GM18517 (cell line): ENCODE measurements around the gene GDF9.
"Not testable (repeated sequence)": the region's sequence is repeated elsewhere in the genome, so short reads cannot be mapped to it uniquely, and the experiment has no call there.

ENCODE experiments used
- ATAC-seq: cut with Tn5 transposase; IDR thresholded peaks from one replicate; pipeline ENCODE4 v1.9.1; 2021; ENCODE audit warnings: mild to moderate bottlenecking, moderate library complexity; ENCODE audit not compliant: unreplicated experiment

Gene GDF9

DNA sequence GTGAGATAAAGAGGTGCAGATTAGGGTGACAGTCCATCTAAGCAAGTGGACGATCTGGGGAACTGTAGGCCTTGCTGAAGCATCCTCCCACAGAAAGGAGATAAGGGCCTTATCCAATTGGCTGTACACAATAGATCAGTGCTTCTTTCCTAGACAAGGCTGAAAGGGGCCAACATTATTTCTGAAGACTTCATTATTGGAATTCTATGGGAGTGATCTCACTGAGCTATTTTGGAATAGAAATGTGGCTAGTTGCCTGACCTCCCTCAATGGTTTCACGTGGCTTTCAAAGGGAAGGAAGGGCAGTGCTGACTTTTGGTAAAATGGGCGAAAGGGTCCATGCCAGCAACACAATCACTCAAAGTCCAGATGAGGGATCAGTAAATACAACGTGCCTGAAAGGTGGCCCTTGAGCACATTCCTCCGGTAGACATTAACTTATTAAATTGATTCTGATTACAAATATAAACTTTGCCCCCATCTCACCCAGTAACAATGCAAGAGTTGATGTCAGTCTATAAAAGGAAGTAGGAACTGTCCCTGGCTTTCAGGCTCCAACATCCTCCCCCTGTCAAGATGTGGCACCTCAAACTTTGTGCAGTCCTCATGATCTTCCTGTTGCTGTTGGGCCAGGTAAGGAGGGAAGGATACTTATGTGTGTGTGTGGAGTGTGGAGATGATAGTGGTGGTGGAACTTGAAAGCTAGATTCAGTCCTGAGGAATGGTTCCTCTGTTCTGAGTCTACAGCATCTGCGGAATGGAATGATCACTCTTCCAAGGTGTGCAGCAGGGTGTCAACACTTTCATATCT is 7.1 kb upstream of the GDF9 start, which contains the start of gene LEAP2:
Gene LEAP2, plus strand, starts transcription at position 550 of the 811 bp plus-strand sequence. Its CDS starts 27 bp downstream, at position 577.
- ATAC-seq: no peak

DNA sequence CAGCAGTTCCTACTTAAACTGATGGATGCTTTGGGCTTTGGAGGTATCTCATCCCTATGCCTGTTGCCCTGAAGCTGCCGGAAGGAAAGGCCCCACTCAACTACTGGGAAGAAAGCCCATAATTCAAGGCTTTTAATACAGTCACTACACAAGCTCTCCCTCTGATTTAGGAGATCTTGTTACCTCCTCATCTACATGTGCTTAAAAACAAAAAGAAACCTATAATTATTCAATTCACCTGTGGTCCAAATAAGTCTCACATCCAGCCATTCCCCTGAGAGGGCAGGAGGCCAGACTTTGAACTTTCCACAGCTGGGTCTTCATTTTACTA is 6.5 kb upstream of the GDF9 start:
- no peak for ATAC-seq

DNA sequence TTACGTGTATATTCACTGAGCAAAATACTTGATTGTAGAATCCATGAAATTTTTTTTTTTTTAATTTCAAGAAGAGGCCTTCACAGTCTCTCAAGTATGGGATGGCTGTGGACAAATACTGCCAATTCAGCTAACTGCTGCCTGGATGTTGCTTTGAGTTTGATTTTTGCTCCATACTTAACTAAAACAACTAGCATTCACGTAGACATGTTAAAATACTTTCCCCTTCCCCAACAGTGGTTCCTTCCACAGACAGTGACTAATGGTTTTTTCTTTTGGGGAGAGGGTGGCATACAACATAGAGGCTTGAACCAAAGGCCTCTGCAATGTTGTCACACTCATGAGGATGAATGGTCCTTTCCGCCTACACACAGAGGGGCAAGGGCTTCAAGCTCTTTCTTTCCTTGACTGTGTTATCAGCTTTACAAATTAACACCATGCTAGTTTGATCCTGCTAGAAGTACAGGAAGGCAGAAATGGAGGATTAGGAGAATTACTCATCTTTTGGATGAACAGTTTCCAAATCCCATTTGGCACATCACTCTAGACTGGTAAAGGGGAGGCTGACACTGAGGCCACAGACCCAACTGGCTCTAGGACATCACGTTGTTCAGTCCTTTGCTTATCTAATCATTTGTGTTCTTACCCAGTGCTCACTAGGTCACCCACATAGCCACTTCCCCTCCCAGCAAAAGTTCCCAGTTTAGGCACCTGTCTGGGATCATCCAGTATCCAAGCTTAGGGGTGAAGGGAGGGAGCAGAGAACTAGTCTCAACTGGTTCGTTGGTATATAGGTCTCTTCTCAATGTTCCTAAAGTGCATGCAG is 5.4 kb upstream of the GDF9 start:
- ATAC-seq: no peak

DNA sequence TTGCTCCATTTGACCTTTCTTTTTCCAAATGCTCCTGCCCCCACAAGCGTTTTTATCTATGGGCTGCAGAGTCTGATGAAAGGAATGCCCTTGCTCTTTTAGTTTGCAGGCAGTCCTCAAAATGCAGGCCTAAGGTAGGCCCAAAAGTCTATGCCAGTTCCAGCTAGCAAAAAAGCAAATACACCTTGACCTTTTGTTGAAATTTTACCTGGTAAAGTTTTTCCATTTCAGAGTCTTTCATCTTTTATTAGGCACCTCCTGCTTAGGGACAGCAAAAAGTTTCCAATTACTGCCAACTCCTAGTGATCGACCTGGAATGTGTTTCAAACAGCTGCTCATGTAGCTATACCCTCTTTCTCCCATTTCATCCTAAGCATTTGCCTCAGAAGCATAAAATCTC is 4.5 kb upstream of the GDF9 start:
- ATAC-seq: no peak

DNA sequence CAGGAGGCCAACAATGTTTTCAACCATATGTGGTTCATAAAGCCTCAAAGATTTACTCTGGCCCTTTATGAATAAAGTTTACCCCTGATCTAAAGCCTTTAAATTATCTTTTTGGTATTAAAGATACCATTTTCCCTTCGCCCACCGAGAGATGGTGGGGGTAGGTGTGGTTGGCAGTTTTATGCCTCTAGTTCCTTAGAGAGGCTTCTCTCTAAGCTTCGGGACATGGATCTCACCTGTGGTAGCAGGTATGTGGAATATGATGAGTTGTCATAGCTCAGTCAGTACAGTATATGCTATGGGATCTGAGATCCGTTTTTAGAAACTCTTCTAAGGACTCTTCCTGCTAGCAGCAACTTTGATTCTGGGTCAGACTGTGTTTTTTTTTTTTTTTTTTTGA is 2.5 kb upstream of the GDF9 start:
- no peak for ATAC-seq

DNA sequence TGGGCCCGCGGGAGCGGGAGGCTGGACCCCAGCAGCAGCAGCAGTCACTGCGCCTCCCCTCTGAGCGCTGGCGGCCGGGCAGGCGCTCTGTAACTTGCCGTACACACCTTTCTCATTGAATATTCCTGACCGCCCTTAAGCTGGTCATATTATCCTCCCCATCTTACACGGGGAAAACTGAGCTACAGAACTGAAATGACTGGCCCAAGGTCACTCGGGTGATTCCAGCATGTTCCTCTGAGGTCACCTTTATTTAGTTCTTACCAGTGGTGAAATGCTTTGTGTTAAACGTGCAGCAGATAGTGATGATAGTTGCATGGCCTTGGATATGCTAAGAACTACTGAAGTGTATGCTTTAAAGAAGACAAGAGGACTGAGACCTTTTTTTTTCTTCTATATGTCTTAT is 780 bp upstream of the GDF9 start:
- ATAC-seq: no peak

DNA sequence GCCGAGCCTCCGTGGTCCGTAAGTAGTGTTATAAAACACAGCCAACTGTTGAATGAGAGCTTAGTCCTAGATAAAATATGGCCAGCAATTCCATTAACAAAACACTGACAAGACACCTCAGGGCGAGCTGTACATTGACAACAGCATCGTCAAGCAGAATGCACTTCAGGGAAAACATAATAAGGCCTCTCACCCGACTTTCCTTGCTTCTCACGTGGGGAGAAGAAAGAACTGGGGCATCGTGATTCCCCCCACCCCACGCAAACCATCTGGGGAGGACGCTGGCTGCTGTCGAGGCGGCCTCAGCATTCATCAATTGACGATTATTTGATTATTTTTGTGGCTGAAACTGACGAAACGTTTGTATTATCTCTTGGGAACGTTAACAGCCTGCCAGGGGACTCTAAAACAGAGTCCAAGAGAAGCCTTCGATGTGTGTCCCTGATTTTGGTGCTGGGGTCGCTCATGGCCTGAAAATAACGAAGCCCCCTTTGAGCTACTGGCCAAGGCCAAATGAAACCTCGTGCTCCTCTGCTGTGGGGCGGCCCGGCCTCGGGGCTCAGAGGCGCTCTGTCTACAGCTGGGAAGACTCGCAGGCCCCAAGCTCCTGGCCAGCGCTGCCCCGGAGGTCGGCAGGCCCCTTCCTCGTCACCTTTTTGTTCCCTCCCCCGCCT is 464 bp downstream of the GDF9 start:
- ATAC-seq: peak; percentile 13

DNA sequence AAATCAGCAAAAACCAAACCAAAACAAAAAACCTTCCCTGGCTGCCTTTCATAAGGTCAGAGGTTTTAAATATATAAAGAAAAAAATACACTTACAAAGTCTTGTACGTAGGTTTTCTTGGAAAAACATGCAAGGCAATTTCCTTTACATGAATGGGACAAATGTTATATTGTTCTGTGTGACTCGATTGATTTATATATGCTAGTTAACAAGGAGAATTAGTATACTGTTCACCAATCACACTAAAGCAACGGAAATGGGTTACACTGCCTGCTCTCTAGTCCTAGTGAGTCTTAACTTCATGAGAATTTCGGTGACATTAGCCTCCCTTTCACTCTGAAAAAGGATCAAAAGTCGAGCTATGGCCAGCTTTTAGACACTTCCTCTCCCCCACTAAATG is 5.5 kb downstream of the GDF9 start:
- ATAC-seq: no peak

DNA sequence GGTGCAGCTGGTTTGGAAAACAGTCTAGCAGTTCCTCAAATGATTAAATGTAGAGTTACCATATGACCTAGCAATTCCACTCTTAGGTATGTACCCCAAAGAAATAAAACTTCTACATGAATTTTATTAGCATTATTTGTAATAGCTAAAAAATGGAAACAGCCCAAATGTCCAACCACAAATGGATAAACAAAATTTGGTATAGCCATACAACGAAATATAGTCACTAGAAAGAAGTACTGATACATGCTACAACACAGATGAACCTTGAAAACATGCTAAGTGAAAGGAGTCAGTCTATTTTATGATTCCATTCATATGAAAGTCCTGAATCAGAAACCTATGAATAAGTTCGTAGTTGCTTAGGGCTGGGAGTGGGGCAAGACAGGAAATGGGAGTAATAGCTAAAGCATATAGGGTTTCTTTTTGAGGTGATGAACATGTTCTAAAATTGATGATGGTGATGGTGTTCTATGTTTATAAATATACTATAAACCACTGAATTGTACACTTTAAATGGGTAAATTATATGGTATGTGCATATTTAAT is 6.3 kb downstream of the GDF9 start:
- no peak for ATAC-seq

DNA sequence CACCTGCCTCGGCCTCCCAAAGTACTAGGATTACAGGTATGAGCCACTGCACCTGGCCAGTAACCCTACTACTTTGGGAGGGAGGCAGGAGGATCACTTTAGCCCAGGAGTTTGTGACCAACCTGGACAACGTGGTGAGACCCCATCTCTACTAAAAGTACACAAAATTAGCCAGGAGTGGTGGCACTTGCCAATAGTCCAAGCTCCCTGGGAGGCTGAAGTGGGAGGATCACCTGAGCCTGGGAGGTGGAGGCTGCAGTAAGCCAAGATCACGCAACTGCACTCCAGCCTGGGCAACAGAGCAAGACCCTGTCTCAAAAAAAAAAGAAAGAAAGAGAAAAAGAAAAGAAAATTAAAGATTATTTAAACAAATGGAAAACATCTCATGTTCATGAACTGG is 10.3 kb downstream of the GDF9 start:
- ATAC-seq: no peak

DNA sequence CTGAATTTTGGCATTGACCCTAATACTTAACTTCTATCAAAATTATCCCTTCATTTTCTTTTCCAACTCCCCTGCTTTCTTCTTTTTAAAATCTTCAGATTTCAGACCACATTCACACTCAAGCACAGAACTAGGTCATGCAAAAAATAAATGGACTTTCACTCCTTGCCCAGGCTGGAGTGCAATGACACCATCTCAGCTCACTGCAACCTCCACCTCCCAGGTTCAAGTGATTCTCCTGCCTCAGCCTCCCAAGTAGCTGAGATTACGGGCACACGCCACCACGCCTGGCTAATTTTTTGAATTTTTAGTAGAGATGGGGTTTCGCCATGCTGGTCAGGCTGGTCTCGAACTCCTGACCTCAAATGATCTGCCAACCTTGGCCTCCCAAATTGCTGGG is 11.3 kb downstream of the GDF9 start:
- not testable (repeated sequence) for ATAC-seq

DNA sequence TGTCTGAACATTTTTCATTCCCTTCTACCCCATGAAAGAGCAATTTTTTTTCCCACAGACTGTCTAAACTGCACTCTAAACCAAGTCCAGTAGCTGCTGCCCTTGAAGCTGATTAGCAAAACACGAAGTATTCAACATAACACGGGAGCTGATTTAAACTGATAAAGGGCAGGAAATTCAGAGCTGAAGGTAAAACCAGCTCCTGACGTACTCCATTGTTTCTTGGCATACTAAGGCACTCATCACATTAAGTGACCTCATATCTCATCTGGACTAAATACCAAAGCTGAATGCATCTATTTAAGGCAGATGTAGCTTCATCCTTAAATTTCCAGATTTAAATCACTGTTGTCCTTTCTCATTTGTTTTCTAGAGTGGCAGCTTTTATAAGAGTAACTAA is 12.0 kb downstream of the GDF9 start:
- no peak for ATAC-seq

DNA sequence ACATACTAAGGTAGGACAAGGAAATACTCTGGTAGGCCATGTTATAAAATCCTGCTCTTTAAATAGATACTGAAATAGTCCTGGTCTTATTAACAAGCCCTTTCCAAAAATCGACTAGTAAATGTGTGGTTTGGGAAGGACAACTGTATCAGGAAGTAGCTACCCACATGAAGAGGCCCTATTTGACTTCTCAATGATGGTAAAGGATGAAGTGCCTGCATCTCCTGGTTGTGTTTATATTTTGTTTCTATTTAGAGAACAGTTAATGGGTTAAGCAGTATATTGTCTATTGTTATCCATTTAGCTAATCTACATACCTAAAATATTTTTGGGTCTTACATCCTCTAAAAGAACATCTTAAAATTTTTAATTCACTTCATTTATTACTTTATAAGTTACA is 12.5 kb downstream of the GDF9 start:
- ATAC-seq: no peak

DNA sequence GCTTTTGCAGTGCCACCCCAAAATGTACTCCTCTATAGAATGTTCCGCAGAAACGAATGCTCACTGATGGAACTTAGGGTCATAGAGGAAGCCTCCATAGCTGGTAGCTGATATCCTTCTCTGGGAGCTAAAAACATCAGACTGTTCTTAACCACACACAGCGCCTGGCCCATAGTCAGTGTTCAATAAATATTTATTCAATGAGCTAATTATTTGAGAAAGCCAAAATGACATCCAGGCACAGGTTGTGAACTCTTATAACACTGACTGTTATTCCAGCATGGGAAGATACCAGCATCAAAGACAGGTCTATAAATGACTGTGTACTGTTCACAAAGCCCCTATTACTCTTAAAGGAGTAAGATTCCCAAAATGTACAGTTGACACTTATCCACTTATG is 12.9 kb downstream of the GDF9 start:
- no peak for ATAC-seq

DNA sequence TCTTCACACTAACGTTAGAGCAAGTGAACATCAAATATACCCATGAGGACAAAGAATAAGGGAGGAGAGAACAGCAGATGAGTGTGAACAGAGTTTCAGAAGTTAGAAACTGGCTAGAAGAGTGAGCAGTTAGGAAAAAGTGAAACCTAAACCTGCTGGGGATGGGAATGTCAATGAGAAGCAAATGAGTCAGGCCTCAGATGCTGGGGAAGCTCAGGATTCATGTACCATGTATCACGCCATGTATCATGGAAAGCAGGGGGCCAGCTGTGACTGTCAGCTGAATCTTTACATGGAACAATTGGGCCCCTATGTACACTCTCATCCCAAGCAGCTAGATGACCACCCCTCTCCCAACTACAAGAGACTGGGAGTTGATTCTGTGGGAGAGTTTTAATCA is 16.2 kb downstream of the GDF9 start:
- ATAC-seq: no peak

DNA sequence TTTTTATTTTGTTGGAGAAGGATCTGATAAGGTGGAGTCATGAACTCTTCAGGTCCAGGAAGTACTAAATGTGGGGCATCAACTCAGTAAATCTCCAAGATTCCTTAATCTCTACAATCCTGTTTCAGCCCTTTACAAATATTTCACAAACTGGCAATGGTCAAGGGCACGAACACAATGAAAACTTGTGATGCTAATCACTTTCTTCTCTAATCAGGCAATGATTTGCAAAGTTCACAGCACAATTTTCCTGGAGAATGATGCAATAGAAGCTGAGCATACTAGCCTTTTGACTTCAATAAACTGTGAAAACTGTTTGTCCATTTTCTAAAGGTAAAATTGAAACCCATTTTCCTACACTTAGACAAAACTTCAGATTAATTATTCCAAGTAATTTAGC is 16.9 kb downstream of the GDF9 start:
- no peak for ATAC-seq

DNA sequence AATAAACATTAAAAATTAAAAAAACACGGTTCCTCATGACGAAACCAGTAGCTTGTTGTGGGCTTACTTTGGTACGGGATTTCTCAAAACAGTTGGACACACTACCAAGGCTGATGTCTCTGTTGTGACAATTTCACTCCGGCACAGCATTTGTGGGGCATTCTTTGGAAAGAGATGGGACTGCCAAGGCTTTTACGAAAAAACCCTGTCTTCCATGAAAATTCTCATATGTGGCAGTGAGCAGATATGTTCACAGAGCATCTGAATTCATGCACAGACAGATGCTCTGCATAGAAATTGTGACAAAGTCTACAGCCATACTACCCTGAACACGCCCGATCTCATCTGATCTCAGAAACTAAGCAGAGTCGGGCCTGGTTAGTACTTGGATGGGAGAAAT is 18.0 kb downstream of the GDF9 start:
- ATAC-seq: no peak

DNA sequence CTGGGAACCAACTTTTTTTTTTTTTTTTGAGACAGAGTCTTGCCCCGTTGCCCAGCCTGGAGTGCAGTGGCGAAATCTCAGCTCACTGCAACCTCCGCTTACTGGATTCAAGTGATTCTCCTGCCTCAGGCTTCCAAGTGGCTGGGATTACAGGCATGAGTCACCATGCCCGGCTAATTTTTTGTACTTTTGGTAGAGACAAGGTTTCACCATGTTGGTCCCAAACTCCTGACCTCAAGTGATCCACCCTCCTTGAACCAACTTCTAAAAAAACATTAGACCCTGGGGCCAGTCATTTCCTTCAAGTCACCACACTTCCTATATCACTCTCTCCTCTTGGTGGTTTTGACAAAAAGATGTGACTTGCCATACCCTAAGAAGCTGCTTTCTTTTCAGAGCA is 25.0 kb downstream of the GDF9 start:
- no peak for ATAC-seq

DNA sequence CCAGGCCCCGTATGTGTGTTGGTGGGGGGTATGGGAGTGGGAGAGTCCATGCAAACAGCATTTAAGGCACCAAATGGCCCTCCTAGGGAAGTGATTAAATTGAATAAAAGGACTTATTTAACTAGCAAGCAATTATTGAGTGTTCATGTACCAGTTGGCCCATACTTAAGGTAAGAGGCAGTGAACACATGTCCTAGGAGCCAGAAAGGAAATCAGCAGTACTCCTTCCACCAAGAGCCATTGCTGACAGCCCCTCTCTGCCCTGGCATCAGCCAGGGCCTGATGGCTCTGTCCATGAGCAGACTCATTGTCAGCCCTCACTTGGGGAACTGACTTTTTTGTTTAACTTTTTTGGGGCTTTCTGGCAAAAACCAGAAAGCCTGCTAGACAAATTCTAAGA is 25.4 kb downstream of the GDF9 start:
- ATAC-seq: no peak

DNA sequence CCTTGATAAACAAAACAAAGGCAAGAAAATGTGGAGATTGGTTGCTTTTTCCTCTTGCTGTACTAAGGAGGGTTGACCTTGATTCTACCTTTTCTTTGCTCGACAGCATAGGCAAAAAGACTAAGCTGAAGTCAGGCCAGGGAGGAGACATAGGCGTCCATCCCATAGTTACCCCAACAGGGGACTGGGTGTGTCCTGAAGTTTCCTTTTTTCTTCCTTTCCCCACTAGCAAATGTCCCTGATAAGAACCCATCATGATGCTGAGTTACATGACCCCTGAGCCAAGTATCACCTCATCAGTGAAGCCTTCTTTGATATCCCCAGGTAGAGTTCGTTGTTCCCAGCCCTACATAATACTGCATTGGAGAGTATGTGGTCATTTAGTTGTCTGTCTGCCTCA is 26.0 kb downstream of the GDF9 start:
- no peak for ATAC-seq
